Germinal center (tissue), 1 donor: ENCODE data around the gene NSUN5.
"Not testable (repeated sequence)": the region's sequence is repeated elsewhere in the genome, so short reads cannot be mapped to it uniquely, and the experiment has no call there.

ENCODE experiments used
- DNase-seq: peaks from one replicate; pipeline ENCODE4 v3.0.0; 2012; ENCODE audit warnings: mixed read lengths, low spot score

Gene NSUN5

GRCh38 chr7:73308665-73309214 lies at the start of gene NSUN5:
TSS of gene NSUN5 (minus strand) at chr7:73308826. CDS start at chr7:73308790, 36 bp downstream.
- peak; percentile 90 for DNase-seq

GRCh38 chr7:73356159-73356558 lies 47.5 kb upstream of the NSUN5 start:
- DNase-seq = no peak

GRCh38 chr7:73354821-73355220 lies 46.2 kb upstream of the NSUN5 start:
- DNase-seq = no peak

GRCh38 chr7:73354196-73354595 lies 45.6 kb upstream of the NSUN5 start:
- DNase-seq = no peak

- DNase-seq = no peak
Observed at GRCh38 chr7:73353243-73353642, 44.6 kb upstream of the NSUN5 start.

- no peak for DNase-seq
Observed at GRCh38 chr7:73352784-73353183, 44.2 kb upstream of the NSUN5 start.

- no peak for DNase-seq
Observed at GRCh38 chr7:73351447-73352167, 43.0 kb upstream of the NSUN5 start.

GRCh38 chr7:73350306-73351068 lies 41.9 kb upstream of the NSUN5 start:
- DNase-seq = no peak

GRCh38 chr7:73349763-73350162 lies 41.1 kb upstream of the NSUN5 start:
- no peak for DNase-seq

GRCh38 chr7:73345951-73346350 lies 37.3 kb upstream of the NSUN5 start:
- DNase-seq = no peak

- DNase-seq = no peak
Observed at GRCh38 chr7:73345538-73345937, 36.9 kb upstream of the NSUN5 start.

GRCh38 chr7:73343671-73344380 lies 35.2 kb upstream of the NSUN5 start:
- DNase-seq = no peak

GRCh38 chr7:73342645-73343044 lies 34.0 kb upstream of the NSUN5 start:
- no peak for DNase-seq

- DNase-seq = no peak
Observed at GRCh38 chr7:73341877-73342276, 33.3 kb upstream of the NSUN5 start.

- no peak for DNase-seq
Observed at GRCh38 chr7:73340514-73340913, 31.9 kb upstream of the NSUN5 start.

- no peak for DNase-seq
Observed at GRCh38 chr7:73338321-73338720, 29.7 kb upstream of the NSUN5 start.

- no peak for DNase-seq
Observed at GRCh38 chr7:73332447-73332846, 23.8 kb upstream of the NSUN5 start.

- no peak for DNase-seq
Observed at GRCh38 chr7:73330772-73331171, 22.1 kb upstream of the NSUN5 start.

GRCh38 chr7:73329861-73330581 lies 21.4 kb upstream of the NSUN5 start:
- DNase-seq = no peak

- DNase-seq = no peak
Observed at GRCh38 chr7:73328696-73329095, 20.1 kb upstream of the NSUN5 start.

GRCh38 chr7:73327922-73328321 lies 19.3 kb upstream of the NSUN5 start, which contains the start of the genes FKBP6 and TRIM50:
TSS of gene FKBP6 (plus strand) at chr7:73328161. CDS start at chr7:73328429, 268 bp downstream.
TSS of gene TRIM50 (minus strand) at chr7:73328082. CDS start at chr7:73324787, 3,295 bp downstream.
- not testable (repeated sequence) for DNase-seq

- DNase-seq = not testable (repeated sequence)
Observed at GRCh38 chr7:73327449-73327848, 18.8 kb upstream of the NSUN5 start.
